ENCODE results near the gene EPB41L4A. TPM values are rescaled to one million over a fixed set of nuclear protein-coding genes. Genes with fewer than 3 reads are reported as not detected.
"Not testable (repeated sequence)": the region's sequence is repeated elsewhere in the genome, so short reads cannot be mapped to it uniquely, and the experiment has no call there.

EPB41L4A gene
- total and polyA plus RNA-seq, 12 donors: 4.2 to 26.3 (median 9.5) TPM

- no peaks in the 10 kb centered on the region for H3K9me3 ChIP-seq (replicated peaks in 1 of 3)
- 80 to 94% (median 85%) methylated on average over 2 of the region's 2 CpGs for WGBS, 4 donors
- intact Hi-C loops (cut with DNase I): no loop called here
- TF ChIP-seq CTCF (IDR thresholded peaks at IDR 0.05) (no peak), POLR2A (IDR thresholded peaks at IDR 0.05) (no peak)
- no peak overlapping the region for H3K27ac ChIP-seq
- H3K4me3 ChIP-seq: no peak overlapping the region
- H3K36me3 ChIP-seq (replicated peaks in 1 of 2): no peaks in the 10 kb centered on the region
- no peaks in the 10 kb centered on the region for H3K27me3 ChIP-seq
- no peaks in the 10 kb centered on the region for H3K4me1 ChIP-seq (replicated peaks in 1 of 2)
- no peak for DNase-seq
Observed at GRCh38 chr5:112397690-112398089, 21.4 kb downstream of the EPB41L4A start.

GRCh38 chr5:112396430-112396829, 22.6 kb downstream of the EPB41L4A start:
- no peaks in the 10 kb centered on the region for H3K9me3 ChIP-seq (replicated peaks in 1 of 3)

GRCh38 chr5:112395299-112395698, 23.8 kb downstream of the EPB41L4A start:
- H3K36me3 ChIP-seq (replicated peaks in 1 of 2); H3K27ac ChIP-seq; H3K9me3 ChIP-seq (replicated peaks in 1 of 3); H3K27me3 ChIP-seq; intact Hi-C loops (cut with DNase I); H3K4me3 ChIP-seq; DNase-seq; H3K4me1 ChIP-seq (replicated peaks in 1 of 2): not testable (repeated sequence)
- WGBS, 4 donors: 89 to 95% (median 92%) methylated on average over 4 of the region's 4 CpGs

More at GRCh38 chr5:112396430-112396829, 22.6 kb downstream of the EPB41L4A start:
- H3K4me3 ChIP-seq: no peak overlapping the region
- DNase-seq: no peak
- no peak overlapping the region for H3K27ac ChIP-seq
- H3K36me3 ChIP-seq (replicated peaks in 1 of 2): no peaks in the 10 kb centered on the region
- 86 to 95% (median 93%) methylated on average over 4 of the region's 4 CpGs for WGBS, 4 donors
- intact Hi-C loops (cut with DNase I): no loop called here
- no peaks in the 10 kb centered on the region for H3K27me3 ChIP-seq
- TF ChIP-seq POLR2A (IDR thresholded peaks at IDR 0.05) (no peak), CTCF (IDR thresholded peaks at IDR 0.05) (no peak)
- H3K4me1 ChIP-seq (replicated peaks in 1 of 2): no peaks in the 10 kb centered on the region

GRCh38 chr5:112390327-112390726, 28.8 kb downstream of the EPB41L4A start:
- TF ChIP-seq POLR2A (IDR thresholded peaks at IDR 0.05): no peak
- intact Hi-C loops (cut with DNase I): no loop called here

GRCh38 chr5:112388739-112389138, 30.3 kb downstream of the EPB41L4A start:
- 85 to 94% (median 91%) methylated on average over 3 of the region's 3 CpGs for WGBS, 4 donors
- TF ChIP-seq CTCF (IDR thresholded peaks at IDR 0.05): no peak
- TF ChIP-seq POLR2A (IDR thresholded peaks at IDR 0.05): no peak

More at GRCh38 chr5:112390327-112390726, 28.8 kb downstream of the EPB41L4A start:
- Histone ChIP-seq H3K4me3 (no peak overlapping the region), H3K36me3 (replicated peaks in 1 of 2) (no peaks in the 10 kb centered on the region), H3K27me3 (no peaks in the 10 kb centered on the region), H3K4me1 (replicated peaks in 1 of 2) (no peaks in the 10 kb centered on the region), H3K27ac (no peak overlapping the region), H3K9me3 (replicated peaks in 1 of 3) (no peaks in the 10 kb centered on the region)
- WGBS, 4 donors: 89 to 93% (median 90%) methylated on average over 6 to 8 of the region's 8 CpGs
- DNase-seq: no peak

More at GRCh38 chr5:112388739-112389138, 30.3 kb downstream of the EPB41L4A start:
- Histone ChIP-seq H3K4me3 (no peak overlapping the region), H3K27ac (no peak overlapping the region), H3K36me3 (replicated peaks in 1 of 2) (no peaks in the 10 kb centered on the region), H3K9me3 (replicated peaks in 1 of 3) (no peaks in the 10 kb centered on the region), H3K27me3 (no peaks in the 10 kb centered on the region), H3K4me1 (replicated peaks in 1 of 2) (no peaks in the 10 kb centered on the region)
- DNase-seq: no peak
- intact Hi-C loops (cut with DNase I): no loop called here

Measured in adrenal gland (tissue), 12 donors.